ENCODE data around the gene ATF7IP2.

GRCh38 chr16:10519297-10519696 is 133.4 kb downstream of the ATF7IP2 start:
- TF ChIP-seq MXI1 (IDR thresholded peaks at IDR 0.05; ENCODE audit: low read depth, low read length) (no peak), TCF7 (IDR thresholded peaks at IDR 0.05; ENCODE audit: borderline replicate concordance) (no peak), BMI1 (IDR thresholded peaks at IDR 0.05; ENCODE audit: borderline replicate concordance) (no peak), ZBTB33 (IDR thresholded peaks at IDR 0.05) (no peak), CTCF (IDR thresholded peaks at IDR 0.05 in 2 of 3, conservative IDR thresholded peaks at IDR 0.05 in 1 of 3; ENCODE audit: control insufficient read depth in 2 of 3, extremely low read depth in 1 of 3, insufficient read depth in 1 of 3, low read depth in 3 of 3, low read length in 3 of 3) (no peak), RB1 (IDR thresholded peaks at IDR 0.05; ENCODE audit: borderline replicate concordance) (no peak), RFX5 (IDR thresholded peaks at IDR 0.05; ENCODE audit: low read depth, low read length) (no peak), USF2 (IDR thresholded peaks at IDR 0.05; ENCODE audit: borderline replicate concordance, low read depth, low read length) (no peak), POLR2A (IDR thresholded peaks at IDR 0.05; ENCODE audit: low read depth, low read length) (no peak), NRF1 (conservative IDR thresholded peaks at IDR 0.05; ENCODE audit: low read depth, low read length) (no peak), ESRRA (IDR thresholded peaks at IDR 0.05; ENCODE audit: low read length) (no peak), EZH2 (IDR thresholded peaks at IDR 0.05; ENCODE audit: borderline replicate concordance, control insufficient read depth, low read depth, low read length) (no peak), NBN (IDR thresholded peaks at IDR 0.05) (no peak)

All from GM12878 (cell line).